Activated CD4-positive, alpha-beta T cell treated with anti-CD3 and anti-CD28 coated beads, Interleukin-2, amount 50 U/mL, for 16 hours (primary cell): ENCODE data around the gene RPP30.
"Not testable (repeated sequence)": the region's sequence is repeated elsewhere in the genome, so short reads cannot be mapped to it uniquely, and the experiment has no call there.

Experiments used
- DNase-seq: peaks from one replicate; pipeline ENCODE4 v3.0.0-alpha.2; 2020

Gene RPP30

GRCh38 chr10:90917968-90918318, 46.2 kb downstream of the RPP30 start:
- no peak for DNase-seq

GRCh38 chr10:90919683-90920574, 48.2 kb downstream of the RPP30 start:
- no peak for DNase-seq

DNA sequence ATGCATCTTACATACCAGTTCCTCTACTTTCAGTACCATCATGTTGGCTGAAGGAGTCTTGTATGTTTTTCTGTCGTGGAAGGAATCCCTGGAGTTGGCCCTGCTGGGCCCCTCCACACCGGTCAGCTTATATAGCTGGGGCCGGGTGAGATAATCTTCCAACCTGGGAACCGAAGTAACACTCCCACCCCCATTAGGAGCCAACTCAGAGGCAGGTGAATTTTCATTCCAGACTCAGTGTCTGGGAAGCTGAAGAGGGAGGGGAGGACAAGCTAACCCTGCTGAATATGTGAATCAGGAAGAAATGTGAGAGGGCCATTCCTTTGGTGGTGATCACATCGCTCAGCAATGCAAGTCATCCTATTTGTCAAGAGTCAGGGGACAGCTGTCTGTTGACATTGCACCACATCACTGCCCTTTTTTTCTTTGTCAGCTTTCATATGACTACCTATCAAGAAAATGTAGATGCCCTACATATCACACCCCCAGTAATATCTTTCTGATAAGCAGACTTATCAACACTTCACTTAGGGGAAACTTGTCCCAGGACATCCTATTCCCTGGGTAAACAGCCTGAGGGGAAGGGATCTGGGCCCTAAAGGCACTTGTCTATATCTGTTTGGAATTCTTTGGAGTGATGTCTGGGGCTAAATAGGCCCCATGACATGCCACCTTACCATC, 49.4 kb downstream of the RPP30 start, which contains the start of gene ANKRD1:
Gene ANKRD1 (minus strand): TSS at position 102 of the 681 bp plus-strand sequence. CDS start 60 bp downstream, at position 42.
- DNase-seq = no peak

DNA sequence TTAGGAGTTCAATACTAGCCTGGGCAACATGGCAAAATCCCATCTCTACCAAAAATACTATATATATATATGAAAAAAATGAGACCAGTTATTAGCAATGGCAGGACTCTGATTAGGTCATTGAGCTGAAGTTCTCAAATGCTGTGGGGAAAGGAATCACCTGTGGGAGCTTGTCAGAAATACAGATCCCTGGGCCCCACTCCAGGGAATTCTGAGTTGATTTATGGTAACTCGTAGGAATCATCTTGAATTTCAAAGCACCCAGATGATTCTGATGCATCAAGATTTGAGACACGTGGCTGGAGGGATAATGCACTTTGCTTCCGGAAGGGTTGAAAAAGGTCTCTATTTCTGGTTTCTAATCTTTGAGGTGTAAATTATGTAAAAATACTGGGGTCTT, 50.1 kb downstream of the RPP30 start:
- DNase-seq = no peak

- no peak for DNase-seq
Observed at GRCh38 chr10:90923111-90923731, 51.4 kb downstream of the RPP30 start.

DNA sequence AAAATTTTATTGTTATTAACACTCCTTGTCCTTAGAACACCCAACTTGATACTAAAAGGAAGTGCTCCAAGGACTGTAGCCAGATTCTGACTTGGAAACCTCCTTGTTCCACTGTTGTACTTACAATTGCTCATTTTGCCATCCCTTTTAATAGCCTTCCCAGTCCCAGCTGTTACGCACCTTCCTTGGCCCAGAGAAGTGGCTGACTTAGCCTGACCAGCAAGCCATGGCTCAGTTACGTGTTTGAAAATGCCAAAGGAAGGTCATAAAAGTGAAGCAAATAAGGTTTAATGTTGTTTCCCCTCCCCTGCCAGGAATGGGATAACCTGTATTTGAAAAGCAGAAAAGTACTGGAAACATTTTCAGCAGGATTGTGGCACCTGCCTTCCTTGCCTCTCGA, 52.8 kb downstream of the RPP30 start:
- DNase-seq = no peak

GRCh38 chr10:90925079-90926029, 53.6 kb downstream of the RPP30 start:
- DNase-seq = no peak

DNA sequence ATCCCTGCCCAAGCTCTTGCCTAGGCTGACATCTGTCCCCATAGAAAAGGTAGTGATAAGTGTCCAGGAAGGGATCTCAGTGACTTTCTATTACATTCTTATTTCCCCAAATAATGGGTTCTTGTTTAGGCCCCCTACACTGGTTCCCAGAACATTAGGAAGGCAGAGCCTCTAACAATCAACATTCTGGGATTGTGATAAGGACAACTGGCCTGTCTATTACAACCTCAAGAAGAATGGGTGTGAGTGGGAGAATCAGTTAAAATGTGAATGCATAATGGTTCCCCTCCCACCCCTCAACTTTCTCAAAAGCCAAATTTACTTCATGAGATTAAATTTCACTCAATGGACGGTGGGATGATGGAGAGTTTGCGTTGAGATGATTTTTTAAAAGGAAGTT, 55.5 kb downstream of the RPP30 start:
- no peak for DNase-seq

GRCh38 chr10:90929179-90929578, 57.4 kb downstream of the RPP30 start:
- DNase-seq = no peak

GRCh38 chr10:90930070-90930837, 58.5 kb downstream of the RPP30 start:
- no peak for DNase-seq

DNA sequence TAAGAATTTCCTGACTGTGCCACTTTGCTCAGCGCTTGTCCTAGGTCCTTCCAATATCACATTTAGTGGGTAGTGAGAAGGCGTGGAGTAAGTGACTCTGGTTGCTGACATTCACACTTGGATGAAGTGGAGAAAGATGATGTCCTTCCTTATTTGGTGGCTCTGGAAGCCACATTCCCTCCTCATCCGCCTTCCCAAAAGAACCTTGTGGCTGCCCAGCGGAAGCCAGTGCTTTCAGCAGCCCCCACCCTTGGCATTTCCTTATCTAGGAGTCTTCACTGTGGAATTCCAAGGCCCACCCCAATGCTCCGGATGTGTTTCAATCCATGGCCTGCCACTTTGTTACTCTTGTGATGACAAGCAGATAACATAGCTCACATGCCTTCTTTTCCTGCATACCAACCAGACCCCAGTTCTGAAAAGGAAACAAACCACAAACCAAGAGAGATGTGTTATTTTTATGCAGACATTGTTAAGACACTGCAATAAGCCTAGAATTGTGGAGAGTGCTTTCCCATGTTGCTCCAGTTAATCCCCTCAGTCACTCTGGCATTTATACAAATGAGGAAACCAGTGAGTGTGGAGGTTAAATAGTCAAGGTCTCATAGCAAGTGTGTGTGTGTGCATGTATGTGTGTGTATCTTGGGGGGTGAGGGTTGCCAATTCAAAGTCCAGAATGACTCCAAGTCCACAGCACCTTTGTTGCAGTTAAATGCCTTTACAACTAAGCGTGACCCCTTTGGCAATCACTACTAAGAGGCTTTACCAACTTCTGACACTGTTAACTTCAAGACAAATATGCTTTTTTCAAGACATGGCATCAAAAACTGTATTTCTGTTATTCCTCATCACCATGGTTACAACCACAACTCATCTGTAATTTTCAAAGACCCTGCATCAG, 59.4 kb downstream of the RPP30 start:
- no peak for DNase-seq

GRCh38 chr10:90935581-90936275, 64.0 kb downstream of the RPP30 start:
- DNase-seq = no peak

- DNase-seq = no peak
Observed at GRCh38 chr10:90936276-90936659, 64.5 kb downstream of the RPP30 start.

DNA sequence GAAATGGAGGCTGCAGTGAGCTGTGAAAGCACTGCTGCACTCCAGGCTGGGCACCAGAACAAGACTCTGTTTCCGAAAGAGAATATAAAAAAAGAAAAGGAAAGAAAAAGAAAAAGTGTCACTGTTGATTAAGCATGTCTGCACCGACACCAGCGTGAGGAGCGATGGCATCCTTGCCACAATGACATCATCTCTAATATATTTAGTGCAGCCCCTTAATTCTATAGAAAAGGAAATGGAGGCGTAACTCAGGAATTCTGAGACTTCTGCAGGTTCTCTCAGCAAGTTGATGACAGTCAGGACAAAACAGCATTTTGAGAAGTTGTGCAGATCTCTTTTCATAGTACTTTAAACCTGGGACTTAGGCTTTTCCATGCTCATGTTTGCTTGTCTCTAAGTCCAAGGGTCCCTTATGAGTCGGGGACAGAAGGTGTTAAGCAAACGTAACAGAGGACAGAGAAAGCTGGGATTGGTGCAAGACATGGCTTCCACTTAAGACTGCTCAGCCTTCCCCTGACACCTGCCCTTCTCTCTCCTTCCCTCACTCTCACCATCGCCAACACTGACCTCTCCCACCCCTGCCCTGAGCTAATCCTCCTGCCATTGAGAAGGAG, 66.0 kb downstream of the RPP30 start:
- no peak for DNase-seq

GRCh38 chr10:90939116-90939515, 67.3 kb downstream of the RPP30 start:
- no peak for DNase-seq

DNA sequence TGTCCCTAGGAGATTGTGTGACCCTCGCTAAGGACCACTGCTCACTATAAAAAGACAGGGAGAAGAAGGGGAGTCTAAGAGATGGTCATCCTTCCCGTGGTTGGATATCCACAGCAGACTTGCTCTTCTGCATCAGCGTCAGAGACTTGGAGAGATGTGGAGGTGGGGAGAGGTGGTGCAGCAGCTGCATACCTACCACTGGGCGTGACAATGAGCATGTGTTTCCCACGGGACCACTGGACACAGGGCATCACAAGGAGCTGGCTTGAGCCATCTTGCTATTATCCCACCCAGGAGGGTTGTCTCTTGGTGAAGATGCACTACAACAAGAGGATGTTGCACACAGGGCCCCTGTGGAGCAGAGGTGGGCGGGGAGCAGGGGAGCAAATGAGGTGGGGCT, 67.9 kb downstream of the RPP30 start:
- no peak for DNase-seq

DNA sequence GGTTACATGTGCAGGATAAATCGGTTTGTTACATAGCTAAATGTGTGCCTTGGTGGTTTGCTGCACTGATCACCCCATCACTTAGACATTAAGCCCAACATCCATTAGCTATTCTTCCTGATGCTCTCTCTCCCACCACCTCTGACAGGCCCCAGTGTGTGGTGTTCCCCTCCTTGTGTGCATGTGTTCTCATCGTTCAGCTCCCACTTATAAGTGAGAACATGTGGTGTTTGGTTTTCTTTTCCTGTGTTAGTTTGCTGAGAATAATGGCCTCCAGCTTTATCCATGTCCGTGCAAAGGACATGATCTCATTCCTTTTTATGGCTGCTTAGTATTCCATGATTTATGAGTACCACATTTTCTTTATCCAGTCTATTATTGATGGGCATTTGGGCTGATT, 71.2 kb downstream of the RPP30 start:
- not testable (repeated sequence) for DNase-seq

DNA sequence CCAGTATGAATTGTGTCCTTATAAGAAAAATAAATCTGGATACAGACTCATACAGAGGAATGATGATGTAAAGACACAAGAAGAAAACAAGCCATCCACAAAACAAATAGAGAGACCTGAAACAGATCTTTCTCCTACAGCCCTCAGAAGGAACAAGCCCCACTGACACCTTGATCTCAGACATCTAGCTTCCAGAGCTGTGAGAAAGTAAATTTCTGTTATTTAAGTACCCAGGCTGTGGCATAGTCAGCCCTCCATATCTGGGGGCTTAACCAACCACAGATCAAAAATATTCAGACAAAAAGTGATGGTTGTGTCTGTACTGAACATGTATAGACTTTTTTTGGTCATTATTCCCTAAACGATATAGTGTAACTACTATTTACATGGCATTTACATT, 73.0 kb downstream of the RPP30 start:
- DNase-seq = no peak

DNA sequence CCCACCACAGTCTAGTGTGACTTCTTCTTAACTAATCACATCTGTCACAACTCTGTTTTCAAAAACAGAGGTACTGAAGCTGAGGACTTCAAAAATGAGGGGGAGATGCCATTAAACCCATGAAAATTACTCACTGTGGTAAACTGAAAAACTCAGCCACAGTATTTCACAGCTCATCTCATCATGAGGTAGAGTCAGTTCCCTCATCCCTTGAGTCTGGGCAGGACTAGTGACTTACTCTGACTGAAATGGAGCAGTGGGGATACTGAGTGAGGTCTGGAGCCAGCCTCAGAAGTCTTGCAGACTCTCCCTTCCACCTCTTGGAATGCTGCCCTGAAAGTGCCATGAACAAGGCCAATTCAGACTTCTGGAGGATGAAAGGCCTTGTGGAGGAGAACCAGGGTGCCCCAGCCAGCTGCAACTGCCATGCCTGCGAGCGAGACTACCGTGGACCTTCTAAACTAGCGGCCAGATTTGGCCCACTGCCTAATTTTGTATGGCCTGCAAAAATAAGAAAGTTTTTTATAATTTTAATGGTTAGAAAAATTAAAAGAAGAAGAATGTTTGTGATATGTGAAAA, 73.8 kb downstream of the RPP30 start:
- DNase-seq = no peak
